KG1 (cell line): Measurements from ENCODE around the gene PDE3B.
"Not testable (repeated sequence)": the region's sequence is repeated elsewhere in the genome, so short reads cannot be mapped to it uniquely, and the experiment has no call there.

Source experiments
- DNase-seq: peaks from one replicate; lab custom pipeline; 2025; lab: John Stamatoyannopoulos, UW

The PDE3B gene

GRCh38 chr11:14641801-14642200, 1.8 kb upstream of the PDE3B start:
- no peak for DNase-seq

GRCh38 chr11:14642453-14642852, 1.2 kb upstream of the PDE3B start:
- no peak for DNase-seq

GRCh38 chr11:14642873-14643696, 519 bp upstream of the PDE3B start:
- DNase-seq, result no peak

- no peak for DNase-seq
Observed at GRCh38 chr11:14644226-14645014, 816 bp downstream of the PDE3B start.

GRCh38 chr11:14645015-14645912, 1.7 kb downstream of the PDE3B start:
- no peak for DNase-seq

- no peak for DNase-seq
Observed at GRCh38 chr11:14645985-14646900, 2.6 kb downstream of the PDE3B start.

- no peak for DNase-seq
Observed at GRCh38 chr11:14650064-14650463, 6.5 kb downstream of the PDE3B start.

GRCh38 chr11:14653090-14653489, 9.5 kb downstream of the PDE3B start:
- no peak for DNase-seq

- no peak for DNase-seq
Observed at GRCh38 chr11:14655435-14655834, 11.8 kb downstream of the PDE3B start.

- DNase-seq, result no peak
Observed at GRCh38 chr11:14656536-14657457, 13.2 kb downstream of the PDE3B start.

- no peak for DNase-seq
Observed at GRCh38 chr11:14657841-14658240, 14.2 kb downstream of the PDE3B start.

- DNase-seq, result not testable (repeated sequence)
Observed at GRCh38 chr11:14664926-14665325, 21.3 kb downstream of the PDE3B start.

- DNase-seq, result not testable (repeated sequence)
Observed at GRCh38 chr11:14667329-14667728, 23.7 kb downstream of the PDE3B start.

- no peak for DNase-seq
Observed at GRCh38 chr11:14668731-14669301, 25.2 kb downstream of the PDE3B start.

GRCh38 chr11:14669499-14669898, 25.9 kb downstream of the PDE3B start:
- DNase-seq, result no peak

- no peak for DNase-seq
Observed at GRCh38 chr11:14669958-14670357, 26.4 kb downstream of the PDE3B start.

- DNase-seq, result no peak
Observed at GRCh38 chr11:14672635-14673034, 29.0 kb downstream of the PDE3B start.

GRCh38 chr11:14673421-14673820, 29.8 kb downstream of the PDE3B start:
- no peak for DNase-seq

GRCh38 chr11:14673824-14674405, 30.3 kb downstream of the PDE3B start:
- no peak for DNase-seq
